ENCODE results near the gene DPP7. TPM values are rescaled to one million over a fixed set of nuclear protein-coding genes. Genes with fewer than 3 reads are reported as not detected.

DPP7 gene
- total and polyA plus RNA-seq, 9 of the 15 experiments (the other 6 are each of a cell fraction or from before 2014, with no cell fraction given) = 0.99 to 365 (median 132) TPM

- peak; percentile 55 for TF ChIP-seq MGA (IDR thresholded peaks at IDR 0.05)
- TF ChIP-seq, protein P1, sequence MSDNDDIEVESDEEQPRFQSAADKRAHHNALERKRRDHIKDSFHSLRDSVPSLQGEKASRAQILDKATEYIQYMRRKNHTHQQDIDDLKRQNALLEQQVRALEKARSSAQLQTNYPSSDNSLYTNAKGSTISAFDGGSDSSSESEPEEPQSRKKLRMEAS (CRISPR knock-in tag; IDR thresholded peaks at IDR 0.05) = peak; percentile 79; the same call in 1 of the 2 replicates
- TF ChIP-seq ATF1 (CRISPR knock-in tag; IDR thresholded peaks at IDR 0.05) = no peak
- peak; percentile 53 for TF ChIP-seq ATF1 (tag; IDR thresholded peaks at IDR 0.05)
- TF ChIP-seq, protein P2, sequence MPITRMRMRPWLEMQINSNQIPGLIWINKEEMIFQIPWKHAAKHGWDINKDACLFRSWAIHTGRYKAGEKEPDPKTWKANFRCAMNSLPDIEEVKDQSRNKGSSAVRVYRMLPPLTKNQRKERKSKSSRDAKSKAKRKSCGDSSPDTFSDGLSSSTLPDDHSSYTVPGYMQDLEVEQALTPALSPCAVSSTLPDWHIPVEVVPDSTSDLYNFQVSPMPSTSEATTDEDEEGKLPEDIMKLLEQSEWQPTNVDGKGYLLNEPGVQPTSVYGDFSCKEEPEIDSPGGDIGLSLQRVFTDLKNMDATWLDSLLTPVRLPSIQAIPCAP (CRISPR knock-in tag; IDR thresholded peaks at IDR 0.05; ENCODE audit: borderline replicate concordance) = no peak
- TF ChIP-seq CBX5 (IDR thresholded peaks at IDR 0.05; ENCODE audit: borderline replicate concordance, low read depth) = no peak
- TF ChIP-seq CTBP1 (IDR thresholded peaks at IDR 0.05; ENCODE audit: borderline replicate concordance) = peak; percentile 81; the same call in 1 of the 2 replicates
- no peak for TF ChIP-seq PCBP1 (IDR thresholded peaks at IDR 0.05; ENCODE audit: low read depth, low read length, poor library complexity, severe bottlenecking)
- TF ChIP-seq HLTF (IDR thresholded peaks at IDR 0.05) = no peak
- TF ChIP-seq PPARD (CRISPR knock-in tag; IDR thresholded peaks at IDR 0.05) = no peak
- TF ChIP-seq, protein P3, sequence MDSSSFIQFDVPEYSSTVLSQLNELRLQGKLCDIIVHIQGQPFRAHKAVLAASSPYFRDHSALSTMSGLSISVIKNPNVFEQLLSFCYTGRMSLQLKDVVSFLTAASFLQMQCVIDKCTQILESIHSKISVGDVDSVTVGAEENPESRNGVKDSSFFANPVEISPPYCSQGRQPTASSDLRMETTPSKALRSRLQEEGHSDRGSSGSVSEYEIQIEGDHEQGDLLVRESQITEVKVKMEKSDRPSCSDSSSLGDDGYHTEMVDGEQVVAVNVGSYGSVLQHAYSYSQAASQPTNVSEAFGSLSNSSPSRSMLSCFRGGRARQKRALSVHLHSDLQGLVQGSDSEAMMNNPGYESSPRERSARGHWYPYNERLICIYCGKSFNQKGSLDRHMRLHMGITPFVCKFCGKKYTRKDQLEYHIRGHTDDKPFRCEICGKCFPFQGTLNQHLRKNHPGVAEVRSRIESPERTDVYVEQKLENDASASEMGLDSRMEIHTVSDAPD (CRISPR knock-in tag; IDR thresholded peaks at IDR 0.05) = no peak
- TF ChIP-seq ZNF561 (CRISPR knock-in tag; conservative IDR thresholded peaks at IDR 0.05) = no peak
- no peak for TF ChIP-seq ZNF76 (CRISPR knock-in tag; IDR thresholded peaks at IDR 0.05; ENCODE audit: borderline replicate concordance)
These were observed at the start of gene DPP7 (continued) for GRCh38 chr9:137114613-137115393.

All from K562 (cell line).